CD8-positive, alpha-beta memory T cell (primary cell): ENCODE data around the gene GPR89A. TPM values are rescaled to one million over a fixed set of nuclear protein-coding genes. Genes with fewer than 3 reads are reported as not detected.

Experiments
- polyA plus RNA-seq: library from polyadenylated mRNA; unstranded; fragments of 300-500 nt; fragmentation: Illumina TruSeq; gene quantifications from one replicate; pipeline ENCODE4 v1.2.3, GENCODE V29; 2021
- total RNA-seq, 2 experiments: library from RNA; stranded (reverse); gene quantifications; one replicate each; pipeline ENCODE4 v1.2.3, GENCODE V29; 2021

The GPR89A gene
- total and polyA plus RNA-seq, 3 experiments from 2014 or later, result 20.8 to 31.0 (median 25.0) TPM

Other genes with a start within 250 kb of the GPR89A start
- gene NBPF20, start 182.4 kb upstream of the GPR89A start, total RNA-seq, result 1 to 10 TPM; 1.3 to 1.9 TPM
- 0.62 TPM for gene NBPF20, start 182.4 kb upstream of the GPR89A start, polyA plus RNA-seq
- not detected for gene PDZK1, start 99.4 kb downstream of the GPR89A start, total RNA-seq
- 0.53 TPM for gene PDZK1, start 99.4 kb downstream of the GPR89A start, polyA plus RNA-seq
- 10 to 100 TPM; 22.3 to 24.6 TPM for gene CD160, start 111.5 kb downstream of the GPR89A start, total RNA-seq
- 31.6 TPM for gene CD160, start 111.5 kb downstream of the GPR89A start, polyA plus RNA-seq
- gene RNF115, start 216.1 kb downstream of the GPR89A start, total RNA-seq, result 10 to 100 TPM; 16.9 to 17.8 TPM
- 9.1 TPM for gene RNF115, start 216.1 kb downstream of the GPR89A start, polyA plus RNA-seq
- 10 to 100 TPM; 53.1 to 54.1 TPM for gene POLR3C, start 216.2 kb downstream of the GPR89A start, total RNA-seq
- 47.5 TPM for gene POLR3C, start 216.2 kb downstream of the GPR89A start, polyA plus RNA-seq
- 1 to 10 TPM; 1.6 to 2.2 TPM for gene NUDT17, start 237.6 kb downstream of the GPR89A start, total RNA-seq
- gene NUDT17, start 237.6 kb downstream of the GPR89A start, polyA plus RNA-seq, result 2.8 TPM